Head of caudate nucleus (tissue), 42 donors: ENCODE results near the gene DPPA4.

Experiments used
- DNase-seq, 42 donors: peaks; one replicate each; pipeline versions ENCODE4 v3.0.0 to v3.0.0-alpha.2; 2020 to 2021; ENCODE audit warnings: mixed read lengths in 7 of 42
- intact Hi-C: fragments of 100-400 bp; cut with DNase I; formaldehyde crosslinking; loops from one replicate; pipeline ENCODE4 v1.15.0; 2022

DPPA4 gene

GRCh38 chr3:109339714-109340648 is 2.6 kb upstream of the DPPA4 start:
- intact Hi-C loops: no loop called here
- DNase-seq: no peak

DNA sequence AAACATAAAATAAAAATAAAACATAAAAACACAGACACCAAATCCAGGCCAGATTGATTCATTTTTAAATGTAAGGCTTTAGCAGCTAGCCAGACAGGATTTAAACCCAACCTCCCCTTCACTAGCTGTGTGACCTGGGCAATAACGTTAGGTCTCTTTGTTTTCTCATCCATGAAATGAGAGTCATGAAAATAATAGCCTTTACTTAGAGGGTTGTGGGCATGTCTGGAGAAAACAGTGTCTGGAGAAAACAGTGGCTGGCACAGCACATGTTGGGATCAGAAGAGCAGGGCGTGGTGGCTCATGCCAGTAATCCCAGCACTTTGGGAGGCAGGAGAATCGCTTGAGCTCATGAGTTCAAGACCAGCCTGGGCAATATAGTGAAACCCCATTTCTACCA is 1.9 kb upstream of the DPPA4 start:
- intact Hi-C loops: no loop called here
- DNase-seq: no peak

DNA sequence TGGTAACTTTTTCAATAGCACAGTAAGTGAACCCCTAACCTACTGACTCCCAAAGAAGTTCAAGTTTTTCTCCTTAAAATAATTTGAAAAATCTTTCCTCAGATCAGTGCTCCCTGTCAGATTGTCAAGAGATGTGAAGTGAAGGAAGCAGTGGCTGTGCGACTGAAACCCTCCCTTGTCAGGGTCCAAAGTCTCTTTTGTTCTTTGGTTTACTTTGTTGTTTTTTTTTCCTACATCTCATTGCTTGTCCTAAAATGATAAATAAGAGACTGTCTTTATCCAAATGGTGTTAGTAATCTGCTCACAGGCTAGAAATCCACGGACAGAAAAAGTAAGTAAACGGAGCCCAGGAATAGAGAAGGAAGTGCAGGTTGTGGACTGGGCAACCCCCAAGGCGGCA is 976 bp upstream of the DPPA4 start:
- DNase-seq: no peak
- intact Hi-C loops: no loop called here

GRCh38 chr3:109336291-109336861 is 970 bp downstream of the DPPA4 start:
- DNase-seq: no peak
- intact Hi-C loops: no loop called here

DNA sequence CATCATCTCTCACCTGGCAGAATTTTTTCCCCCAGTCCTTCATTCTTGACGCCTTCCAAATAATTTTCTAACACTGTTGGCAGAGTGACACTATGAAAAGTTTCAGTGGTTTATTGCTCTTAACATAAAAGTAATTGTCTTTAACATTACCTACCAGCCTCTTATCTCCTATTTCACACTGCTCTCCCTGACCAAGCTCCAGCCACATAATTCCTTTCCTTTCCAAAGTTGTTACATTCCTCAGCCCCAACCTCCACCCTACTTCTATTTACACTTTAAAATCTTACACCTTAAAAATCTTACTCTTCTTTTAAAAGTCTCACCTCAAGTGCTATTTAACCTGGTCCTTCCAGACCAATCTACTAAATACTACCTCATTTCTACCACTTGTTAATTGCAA is 2.8 kb downstream of the DPPA4 start:
- intact Hi-C loops: no loop called here
- DNase-seq: no peak

- no peak for DNase-seq
- intact Hi-C loops: no loop called here
These were observed 5.7 kb downstream of the DPPA4 start for GRCh38 chr3:109331692-109332091.

GRCh38 chr3:109330405-109330804 is 6.9 kb downstream of the DPPA4 start:
- DNase-seq: no peak
- intact Hi-C loops: no loop called here

- no peak for DNase-seq
- intact Hi-C loops: no loop called here
These were observed 9.1 kb downstream of the DPPA4 start for GRCh38 chr3:109328202-109328601.

DNA sequence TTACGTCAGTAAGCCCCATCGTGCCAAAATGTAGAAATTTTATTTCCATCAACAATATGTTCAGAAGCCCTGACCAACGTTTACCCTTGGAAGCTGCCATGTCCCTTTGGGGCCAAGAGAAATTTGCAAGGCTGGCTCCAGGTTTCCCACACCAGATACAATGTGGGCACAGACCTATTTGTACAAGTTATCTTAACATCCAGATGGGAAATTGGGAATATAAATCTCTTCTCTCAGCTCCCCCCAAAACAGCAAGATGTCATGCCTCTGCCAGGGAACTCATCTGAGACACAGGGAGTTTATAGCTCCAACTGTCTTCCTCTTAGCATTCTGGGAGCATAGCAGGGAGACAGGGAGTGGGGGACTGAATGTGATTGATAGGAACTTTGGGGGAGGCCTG is 11.7 kb downstream of the DPPA4 start:
- DNase-seq: no peak
- intact Hi-C loops: no loop called here

DNA sequence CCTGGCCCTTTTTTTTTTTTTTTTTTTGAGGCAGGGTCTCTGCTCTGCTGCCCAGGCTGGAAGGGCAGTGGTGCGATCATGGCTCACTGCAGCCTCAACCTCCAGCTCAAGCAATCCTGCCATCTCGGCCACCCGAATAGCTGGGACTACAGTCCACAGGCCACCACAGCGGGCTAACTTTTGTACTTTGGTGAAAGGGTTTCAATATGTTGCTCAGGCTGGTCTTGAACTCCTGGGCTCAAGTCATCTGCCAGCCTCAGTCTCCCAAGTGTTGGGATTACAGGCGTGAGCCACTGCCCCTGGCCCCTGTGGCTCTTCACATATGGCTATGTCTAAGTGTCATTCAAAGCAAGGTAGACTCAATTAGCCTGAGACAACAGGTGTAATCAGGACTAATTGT is 12.2 kb downstream of the DPPA4 start:
- intact Hi-C loops: no loop called here
- no peak for DNase-seq

DNA sequence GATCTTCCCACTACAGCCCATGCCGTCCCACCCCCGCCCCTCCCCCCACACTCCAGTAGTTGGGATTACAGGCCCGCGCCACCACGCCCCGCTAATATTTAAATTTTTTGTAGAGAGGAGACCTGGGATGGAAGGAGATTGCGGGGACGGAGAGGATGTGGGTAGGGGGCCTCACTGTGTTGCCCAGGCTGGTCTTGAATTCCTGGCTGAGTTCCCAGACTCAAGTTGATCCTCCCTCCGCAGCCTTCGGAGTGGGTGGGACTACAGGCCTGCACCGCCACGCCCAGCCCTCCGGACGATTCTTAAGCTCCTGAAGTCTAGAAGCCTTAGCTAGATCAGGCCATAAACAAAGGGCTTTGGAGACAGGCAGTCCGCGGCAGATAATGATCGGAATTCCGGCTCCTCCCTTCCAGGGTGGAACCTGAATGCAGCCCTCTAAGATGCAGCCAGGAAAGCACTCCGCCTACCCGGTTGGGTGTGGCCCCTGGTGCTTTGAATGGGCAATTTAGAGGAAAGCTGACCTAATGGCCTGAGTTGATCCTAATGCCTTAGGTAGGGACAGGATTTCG is 21.1 kb downstream of the DPPA4 start, which contains the start of gene DPPA2:
DPPA2 (minus strand) TSS at position 356 of the 569 bp plus-strand sequence. CDS start 1,975 bp downstream, outside the sequence.
- intact Hi-C loops: no loop called here

GRCh38 chr3:109313061-109313460 is 24.3 kb downstream of the DPPA4 start:
- intact Hi-C loops: no loop called here
- DNase-seq: no peak

More for the DNA sequence above, 21.1 kb downstream of the DPPA4 start, which contains the start of gene DPPA2:
- no peak for DNase-seq

DNA sequence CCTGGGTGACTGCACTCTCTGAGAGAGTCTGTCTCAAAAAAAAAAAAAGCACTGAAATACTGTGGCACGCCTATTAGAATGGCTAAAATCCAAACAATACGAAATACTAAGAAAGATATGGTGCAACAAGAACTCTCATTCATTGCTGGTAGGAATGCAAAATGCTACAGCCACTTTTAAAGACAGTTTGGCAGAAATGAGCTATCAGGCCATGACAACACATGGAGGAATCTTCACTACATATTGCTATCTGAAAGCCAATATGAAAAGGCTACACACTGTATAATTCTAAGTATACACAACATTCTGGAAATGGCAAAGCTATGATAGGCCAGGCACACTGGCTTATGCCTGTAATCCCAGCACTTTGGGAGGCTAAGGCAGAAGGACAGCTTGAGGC is 39.9 kb downstream of the DPPA4 start:
- intact Hi-C loops: no loop called here
- DNase-seq: no peak

- no peak for DNase-seq
- intact Hi-C loops: no loop called here
These were observed 53.3 kb downstream of the DPPA4 start for GRCh38 chr3:109284071-109284470.

GRCh38 chr3:109278546-109278945 is 58.8 kb downstream of the DPPA4 start:
- intact Hi-C loops: no loop called here

GRCh38 chr3:109278141-109278540 is 59.2 kb downstream of the DPPA4 start:
- no peak for DNase-seq
- intact Hi-C loops: no loop called here

More at GRCh38 chr3:109278546-109278945, 58.8 kb downstream of the DPPA4 start:
- DNase-seq: no peak
